ENCODE data around the gene CTTN. TPM values are rescaled to one million over a fixed set of nuclear protein-coding genes. Genes with fewer than 3 reads are reported as not detected.

Gene CTTN
- total RNA-seq, 1 experiment from 2014 or later = 224 TPM

DNA sequence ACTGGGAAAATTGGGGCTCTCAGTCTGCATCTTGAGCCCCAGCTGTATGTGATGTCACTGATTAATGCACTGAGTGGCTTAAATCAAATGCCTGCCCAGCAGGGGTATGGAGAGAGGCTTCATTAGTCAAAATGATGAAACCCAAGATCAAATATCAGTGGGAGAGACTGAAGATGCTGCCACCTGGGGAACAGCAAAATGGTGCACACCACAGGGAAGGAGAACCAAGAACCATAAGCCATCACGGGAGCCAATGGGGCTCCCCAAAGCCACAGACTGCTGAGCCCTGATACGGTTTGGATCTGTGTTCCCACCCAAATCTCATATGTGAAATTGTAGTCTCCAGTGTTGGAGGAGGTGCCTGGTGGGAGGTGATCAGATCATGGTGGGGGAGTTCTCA, 85.6 kb downstream of the CTTN start:
- WGBS (ENCODE audit: extremely low coverage, insufficient read length, low lambda C conversion rate) = no CpG with 5 or more reads among the region's 2 CpGs
- no peak overlapping the region for H2BK20ac ChIP-seq (ENCODE audit: low read depth, low read length, poor library complexity, severe bottlenecking)
- H3K27ac Mint-ChIP-seq = peak overlapping the region in 1 of 3 experiments; percentile 21; a peak in 1 of 7 replicates

More for the DNA sequence above, 85.6 kb downstream of the CTTN start:
- Histone ChIP-seq H4K91ac (ENCODE audit: insufficient read length, low read depth, low read length) (no peak overlapping the region), H4K8ac (replicated peaks; ENCODE audit: insufficient read length, low read depth, low read length) (no peak overlapping the region), H3K18ac (ENCODE audit: insufficient read length, low read depth, low read length) (no peak overlapping the region), H4K5ac (ENCODE audit: insufficient read length, low read depth, low read length) (no peak overlapping the region), H2BK12ac (ENCODE audit: insufficient read length, low read depth, low read length) (no peak overlapping the region), H3T11ph (ENCODE audit: low read length) (no peak overlapping the region), H3K14ac (ENCODE audit: insufficient read depth, low read length) (no peak overlapping the region), H2BK15ac (ENCODE audit: low read depth, low read length) (no peak overlapping the region), H3K79me1 (ENCODE audit: insufficient read depth, low read depth, low read length, poor library complexity, severe bottlenecking) (no peaks in the 10 kb centered on the region), H2BK120ac (ENCODE audit: low read depth, low read length, poor library complexity, severe bottlenecking) (no peak overlapping the region), H3K79me2 (ENCODE audit: insufficient read depth, low read length) (no peaks in the 10 kb centered on the region), H2AFZ (ENCODE audit: low read length) (no peak overlapping the region), H4K20me1 (ENCODE audit: control insufficient read depth, insufficient read depth, insufficient read length) (peaks cover 3% of the 10 kb centered on the region), H3K4ac (ENCODE audit: low read depth, low read length) (no peak overlapping the region), H3K27me3 (ENCODE audit: insufficient read depth, low read length) (no peaks in the 10 kb centered on the region), H3K23ac (ENCODE audit: insufficient read length, low read depth, low read length) (no peak overlapping the region), H2AK5ac (ENCODE audit: insufficient read length, low read length) (no peak overlapping the region), H3K56ac (ENCODE audit: insufficient read length, low read depth, low read length) (no peak overlapping the region), H3K9ac (ENCODE audit: extremely low read depth, insufficient read length, low read length) (no peak overlapping the region), H3K23me2 (ENCODE audit: insufficient read length, low read depth, low read length, poor library complexity, severe bottlenecking) (no peaks in the 10 kb centered on the region), H3K9me3 (ENCODE audit: control insufficient read depth, low read depth, low read length) (no peaks in the 10 kb centered on the region), H2BK5ac (ENCODE audit: insufficient read length, low read length) (no peak overlapping the region), H3K4me1 (ENCODE audit: insufficient read depth, low read length) (no peaks in the 10 kb centered on the region), H3K4me2 (ENCODE audit: insufficient read depth, insufficient read length, low read length) (no peak overlapping the region), H3K27ac (ENCODE audit: insufficient read length, low read depth, low read length) (no peak overlapping the region)
- Mint-ChIP-seq H3K4me1 (no peaks in the 10 kb centered on the region; a peak in 1 of 4 replicates), H3K4me3 (no peak overlapping the region), H3K36me3 (ENCODE audit: insufficient read depth in 1 of 3, low read depth in 3 of 3) (peaks cover 18 to 27% (median 20%) of the 10 kb centered on the region in 3 experiments), H3K9me3 (no peaks in the 10 kb centered on the region), H3K27me3 (ENCODE audit: low read depth) (no peaks in the 10 kb centered on the region)
- TF ChIP-seq CTCF (conservative IDR thresholded peaks at IDR 0.05) = no peak
- no peak for DNase-seq

All from H9 (cell line).